ENCODE data around the gene RTN3.

The RTN3 gene

GRCh38 chr11:63802637-63803414 lies 121.5 kb downstream of the RTN3 start:
- Histone ChIP-seq H3K27ac (ENCODE audit: low read length) (no peak overlapping the region), H3K27me3 (ENCODE audit: low read depth, low read length) (no peaks in the 10 kb centered on the region), H3K4me1 (ENCODE audit: control insufficient read depth in 1 of 2, insufficient read depth in 2 of 2, low read length in 2 of 2) (no peaks in the 10 kb centered on the region), H3K36me3 (ENCODE audit: control insufficient read depth in 1 of 2, insufficient read depth in 2 of 2, low read length in 2 of 2) (no peaks in the 10 kb centered on the region), H3K9me3 (ENCODE audit: control insufficient read depth in 1 of 2, low read length in 2 of 2) (no peaks in the 10 kb centered on the region), H3K4me3 (ENCODE audit: low read depth in 1 of 2, low read length in 2 of 2) (no peak overlapping the region)

- no peak overlapping the region for H3K27ac ChIP-seq (ENCODE audit: low read length)
Measured at GRCh38 chr11:63804259-63804658, 123.0 kb downstream of the RTN3 start.

GRCh38 chr11:63805844-63806415 lies 124.6 kb downstream of the RTN3 start:
- Histone ChIP-seq H3K9me3 (ENCODE audit: control insufficient read depth in 1 of 2, low read length in 2 of 2) (no peaks in the 10 kb centered on the region), H3K36me3 (ENCODE audit: control insufficient read depth in 1 of 2, insufficient read depth in 2 of 2, low read length in 2 of 2) (no peaks in the 10 kb centered on the region), H3K27ac (ENCODE audit: low read length) (no peak overlapping the region), H3K27me3 (ENCODE audit: low read depth, low read length) (no peaks in the 10 kb centered on the region), H3K4me1 (ENCODE audit: control insufficient read depth in 1 of 2, insufficient read depth in 2 of 2, low read length in 2 of 2) (no peaks in the 10 kb centered on the region), H3K4me3 (ENCODE audit: low read depth in 1 of 2, low read length in 2 of 2) (no peak overlapping the region)

More at GRCh38 chr11:63804259-63804658, 123.0 kb downstream of the RTN3 start:
- no peak overlapping the region for H3K4me3 ChIP-seq (ENCODE audit: low read depth in 1 of 2, low read length in 2 of 2)
- no peaks in the 10 kb centered on the region for H3K27me3 ChIP-seq (ENCODE audit: low read depth, low read length)
- no peaks in the 10 kb centered on the region for H3K9me3 ChIP-seq (ENCODE audit: control insufficient read depth in 1 of 2, low read length in 2 of 2)
- no peaks in the 10 kb centered on the region for H3K36me3 ChIP-seq (ENCODE audit: control insufficient read depth in 1 of 2, insufficient read depth in 2 of 2, low read length in 2 of 2)
- H3K4me1 ChIP-seq (ENCODE audit: control insufficient read depth in 1 of 2, insufficient read depth in 2 of 2, low read length in 2 of 2) = no peaks in the 10 kb centered on the region

Data from muscle layer of duodenum (tissue), 2 donors.